Breast epithelium (tissue), 3 donors: Measurements from ENCODE around the gene UBL7.

Source experiments
- POLR2A ChIP-seq: fragments of 450-650 bp; IDR thresholded peaks from one replicate; pipeline ENCODE4 v1.6.1; 2016; ENCODE audit warnings: antibody characterized with exemption, mild to moderate bottlenecking, moderate library complexity
- POLR2AphosphoS5 ChIP-seq, 3 donors: sonication (generic); formaldehyde crosslinking; IDR thresholded peaks; one replicate each; pipeline ENCODE4 v1.6.1; 2017; ENCODE audit warnings: antibody characterized with exemption in 3 of 3
- TF ChIP-seq, protein P1 (sequence below), 3 donors: fragments of 450-650 bp; IDR thresholded peaks; one replicate each; pipeline ENCODE4 v1.5.1; 2016 to 2017; ENCODE audit warnings: antibody characterized with exemption in 3 of 3, mild to moderate bottlenecking in 3 of 3, moderate library complexity in 3 of 3

DNA sequence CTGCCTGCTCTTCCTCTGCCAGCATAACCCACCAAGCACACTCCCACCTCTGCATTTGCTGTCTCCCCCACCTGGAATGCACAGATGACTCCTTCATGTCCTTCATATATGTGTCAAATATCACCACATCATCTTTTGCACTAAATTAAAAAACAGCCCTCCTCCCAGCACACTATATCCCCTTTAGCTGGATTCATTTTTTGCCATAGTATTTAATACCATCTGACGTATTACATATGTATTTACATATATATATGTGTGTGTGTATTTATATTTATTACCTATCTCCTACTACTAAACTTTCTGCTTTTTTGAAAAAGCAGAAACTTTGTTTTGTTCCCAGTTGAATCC is 29.4 kb upstream of the UBL7 start:
- TF ChIP-seq, protein P1, sequence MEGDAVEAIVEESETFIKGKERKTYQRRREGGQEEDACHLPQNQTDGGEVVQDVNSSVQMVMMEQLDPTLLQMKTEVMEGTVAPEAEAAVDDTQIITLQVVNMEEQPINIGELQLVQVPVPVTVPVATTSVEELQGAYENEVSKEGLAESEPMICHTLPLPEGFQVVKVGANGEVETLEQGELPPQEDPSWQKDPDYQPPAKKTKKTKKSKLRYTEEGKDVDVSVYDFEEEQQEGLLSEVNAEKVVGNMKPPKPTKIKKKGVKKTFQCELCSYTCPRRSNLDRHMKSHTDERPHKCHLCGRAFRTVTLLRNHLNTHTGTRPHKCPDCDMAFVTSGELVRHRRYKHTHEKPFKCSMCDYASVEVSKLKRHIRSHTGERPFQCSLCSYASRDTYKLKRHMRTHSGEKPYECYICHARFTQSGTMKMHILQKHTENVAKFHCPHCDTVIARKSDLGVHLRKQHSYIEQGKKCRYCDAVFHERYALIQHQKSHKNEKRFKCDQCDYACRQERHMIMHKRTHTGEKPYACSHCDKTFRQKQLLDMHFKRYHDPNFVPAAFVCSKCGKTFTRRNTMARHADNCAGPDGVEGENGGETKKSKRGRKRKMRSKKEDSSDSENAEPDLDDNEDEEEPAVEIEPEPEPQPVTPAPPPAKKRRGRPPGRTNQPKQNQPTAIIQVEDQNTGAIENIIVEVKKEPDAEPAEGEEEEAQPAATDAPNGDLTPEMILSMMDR (IDR thresholded peaks at IDR 0.05) = no peak
- TF ChIP-seq POLR2AphosphoS5 (IDR thresholded peaks at IDR 0.05) (no peak), POLR2A (no peak)
